H1 (cell line): ENCODE data around the gene PTPRG. TPM values are rescaled to one million over a fixed set of nuclear protein-coding genes. Genes with fewer than 3 reads are reported as not detected.

Experiments
- CTCF ChIA-PET: fragments of 300-600 bp; sonication (Branson Sonifier 250); formaldehyde crosslinking; loops from one replicate; lab custom pipeline; 2021; ENCODE audit not compliant: partially characterized antibody; lab: Charles Lee
- POLR2A ChIA-PET: fragments of 300-600 bp; sonication (Branson Sonifier 250); formaldehyde crosslinking; loops from one replicate; lab custom pipeline; 2021; ENCODE audit warnings: inconsistent platforms; ENCODE audit not compliant: partially characterized antibody; lab: Charles Lee
- DNase-seq, 2 experiments: peaks; one replicate each; pipeline versions ENCODE4 v3.0.0 to v3.0.0-alpha.2; 2010 to 2022; ENCODE audit warnings: low spot score in 2 of 2, low read depth in 1 of 2, mixed read lengths in 1 of 2
- FAIRE-seq: peaks from 2 replicates; lab custom pipeline; 2011; peaks lifted over from hg19 to GRCh38; lab: Jason Lieb, UNC
- H2AFZ ChIP-seq: 2 replicates; pipeline ENCODE4 v1.8.1; 2012; ENCODE audit warnings: low read length, inconsistent platforms
- H2AK5ac ChIP-seq: 2 replicates; pipeline ENCODE4 v1.6.1; 2013; ENCODE audit warnings: low read depth, low read length
- H2BK120ac ChIP-seq: replicated peaks from 2 replicates; pipeline ENCODE3; 2013; ENCODE audit warnings: low read depth, low read length, inconsistent platforms
- H2BK12ac ChIP-seq: 2 replicates; pipeline ENCODE4 v1.6.1; 2013; ENCODE audit warnings: low read depth, low read length
- H2BK15ac ChIP-seq: 2 replicates; pipeline ENCODE4 v1.6.1; 2013; ENCODE audit warnings: low read length
- H2BK20ac ChIP-seq: 2 replicates; pipeline ENCODE4 v1.6.1; 2013; ENCODE audit warnings: low read length
- H2BK5ac ChIP-seq: 2 replicates; pipeline ENCODE4 v1.6.1; 2013; ENCODE audit warnings: low read depth, low read length
- H3K14ac ChIP-seq: 2 replicates; pipeline ENCODE4 v1.6.1; 2013; ENCODE audit warnings: inconsistent platforms; ENCODE audit not compliant: insufficient read length
- H3K18ac ChIP-seq: 2 replicates; pipeline ENCODE4 v1.6.1; 2013; ENCODE audit warnings: low read length; ENCODE audit errors: extremely low read depth
- H3K23ac ChIP-seq: 2 replicates; pipeline ENCODE4 v1.6.1; 2013; ENCODE audit warnings: inconsistent platforms; ENCODE audit not compliant: insufficient read length
- H3K23me2 ChIP-seq: 2 replicates; pipeline ENCODE4 v1.6.1; 2013; ENCODE audit warnings: low read depth, low read length
- H3K27ac ChIP-seq: 2 replicates; pipeline ENCODE4 v1.6.1; 2011; ENCODE audit warnings: low read depth, low read length, inconsistent platforms
- H3K27me3 ChIP-seq, 4 experiments: replicated peaks in 1 of 4; 1 replicate in 1 of 4; 2 replicates in 3 of 4; pipeline versions ENCODE4 v1.6.1 to v1.8.1; 2011 to 2013; ENCODE audit warnings: low read length in 3 of 4, mild to moderate bottlenecking in 3 of 4, inconsistent platforms in 2 of 4, mixed read lengths in 2 of 4, moderate library complexity in 1 of 4; ENCODE audit not compliant: control insufficient read depth in 3 of 4, insufficient read depth in 3 of 4; ENCODE audit errors: extremely low read depth in 1 of 4
- H3K36me3 ChIP-seq, 4 experiments: 2 replicates each; pipeline versions ENCODE4 v1.6.1 to v1.8.1; 2011 to 2013; ENCODE audit warnings: mild to moderate bottlenecking in 4 of 4, low read length in 3 of 4, moderate library complexity in 2 of 4, control low read depth in 1 of 4, inconsistent platforms in 1 of 4; ENCODE audit not compliant: insufficient read depth in 4 of 4, control insufficient read depth in 2 of 4
- H3K4ac ChIP-seq: replicated peaks from 2 replicates; pipeline ENCODE3; 2013; ENCODE audit warnings: low read length, low read depth, mixed read lengths, inconsistent platforms; ENCODE audit not compliant: insufficient read length
- H3K4me1 ChIP-seq, 4 experiments: replicated peaks in 1 of 4; 1 replicate in 1 of 4; 2 replicates in 3 of 4; pipeline versions ENCODE4 v1.6.1 to v1.8.1; 2011 to 2013; ENCODE audit warnings: low read length in 3 of 4, inconsistent platforms in 2 of 4, mixed read lengths in 1 of 4; ENCODE audit not compliant: insufficient read depth in 4 of 4, control insufficient read depth in 3 of 4
- H3K4me2 ChIP-seq, 2 experiments: 2 replicates each; pipeline versions ENCODE4 v1.6.1 to v1.8.1; 2011 to 2013; ENCODE audit warnings: low read depth in 2 of 2, low read length in 2 of 2, control low read depth in 1 of 2, inconsistent platforms in 1 of 2, mild to moderate bottlenecking in 1 of 2; ENCODE audit not compliant: insufficient read depth in 1 of 2
- H3K4me3 ChIP-seq, 4 experiments: fragments of 200-600, 300-600 bp in 1 of 4; sonication (generic), shearing (Covaris generic), sonication (Bioruptor Twin) in 1 of 4; 2 replicates each; pipeline versions ENCODE4 v1.5.1 to v1.8.1; 2011 to 2016; ENCODE audit warnings: low read length in 4 of 4, low read depth in 3 of 4, control low read depth in 2 of 4, inconsistent platforms in 2 of 4, mild to moderate bottlenecking in 2 of 4, mixed read lengths in 1 of 4, moderate library complexity in 1 of 4; ENCODE audit not compliant: insufficient read depth in 2 of 4; ENCODE audit errors: extremely low read depth in 1 of 4
- H3K56ac ChIP-seq: replicated peaks from 2 replicates; pipeline ENCODE3; 2013; ENCODE audit warnings: low read depth, mild to moderate bottlenecking, mixed read lengths, low read length, inconsistent platforms; ENCODE audit not compliant: insufficient read length
- H3K79me1 ChIP-seq: 2 replicates; pipeline ENCODE4 v1.6.1; 2013; ENCODE audit warnings: low read depth, low read length, control low read depth
- H3K79me2 ChIP-seq, 2 experiments: 2 replicates each; pipeline versions ENCODE4 v1.6.1 to v1.8.1; 2012 to 2013; ENCODE audit warnings: low read length in 2 of 2, mild to moderate bottlenecking in 2 of 2, inconsistent platforms in 1 of 2; ENCODE audit not compliant: insufficient read depth in 2 of 2, control insufficient read depth in 1 of 2
- H3K9ac ChIP-seq, 4 experiments: replicated peaks in 1 of 4; 1 replicate in 1 of 4; 2 replicates in 3 of 4; pipeline versions ENCODE4 v1.6.1 to v1.8.1; 2011 to 2013; ENCODE audit warnings: low read depth in 3 of 4, low read length in 3 of 4, control low read depth in 2 of 4, mild to moderate bottlenecking in 2 of 4, moderate library complexity in 2 of 4, inconsistent platforms in 1 of 4; ENCODE audit errors: extremely low read depth in 1 of 4
- H3K9me3 ChIP-seq, 2 experiments: 2 replicates each; pipeline versions ENCODE4 v1.6.1 to v1.8.1; 2012 to 2013; ENCODE audit warnings: mild to moderate bottlenecking in 2 of 2, moderate library complexity in 2 of 2, control low read depth in 1 of 2, inconsistent platforms in 1 of 2, low read depth in 1 of 2, low read length in 1 of 2, mixed read lengths in 1 of 2; ENCODE audit not compliant: insufficient read depth in 2 of 2
- H4K20me1 ChIP-seq, 2 experiments: replicated peaks in 1 of 2; 2 replicates each; pipeline versions ENCODE3 to v1.8.1; 2011 to 2013; ENCODE audit warnings: inconsistent platforms in 2 of 2, low read length in 2 of 2, mild to moderate bottlenecking in 1 of 2; ENCODE audit not compliant: insufficient read depth in 2 of 2, control insufficient read depth in 1 of 2
- H4K5ac ChIP-seq: 2 replicates; pipeline ENCODE4 v1.6.1; 2013; ENCODE audit warnings: low read length, low read depth, mixed read lengths, inconsistent platforms; ENCODE audit not compliant: insufficient read length
- H4K8ac ChIP-seq: 2 replicates; pipeline ENCODE4 v1.8.0; 2013; ENCODE audit warnings: mild to moderate bottlenecking, moderate library complexity, low read length, inconsistent platforms; ENCODE audit not compliant: insufficient read depth; ENCODE audit errors: extremely low read depth
- H4K91ac ChIP-seq: replicated peaks from 2 replicates; pipeline ENCODE3; 2013; ENCODE audit warnings: low read length, mixed read lengths, inconsistent platforms; ENCODE audit not compliant: insufficient read length
- ASH2L ChIP-seq: fragments of 200-600, 300-600 bp; sonication (generic); IDR thresholded peaks from one replicate; pipeline ENCODE4 v1.7.1; 2017; ENCODE audit warnings: low read length
- BRCA1 ChIP-seq: IDR thresholded peaks from 2 replicates; pipeline ENCODE4 v1.6.1; 2012; ENCODE audit warnings: low read depth, low read length, improper control_type of control experiment
- CEBPB ChIP-seq: IDR thresholded peaks from 2 replicates; pipeline ENCODE4 v1.6.1; 2012; ENCODE audit warnings: low read depth, low read length
- CTBP2 ChIP-seq: IDR thresholded peaks from 2 replicates; pipeline ENCODE4 v1.7.0; 2011; ENCODE audit warnings: borderline replicate concordance, mild to moderate bottlenecking, moderate library complexity, mixed read lengths, low read length; ENCODE audit not compliant: insufficient read depth, insufficient read length
- HDAC2 ChIP-seq, 2 experiments: fragments of 300-600 bp in 1 of 2; sonication (generic) in 1 of 2; IDR thresholded peaks; 2 replicates each; pipeline ENCODE4 v1.6.1; 2011 to 2012; ENCODE audit warnings: low read depth in 2 of 2, low read length in 2 of 2, mild to moderate bottlenecking in 2 of 2, moderate library complexity in 2 of 2, borderline replicate concordance in 1 of 2, inconsistent platforms in 1 of 2
- SUZ12 ChIP-seq: fragments of 200-600 bp; sonication (generic); IDR thresholded peaks from 2 replicates; pipeline ENCODE4 v1.6.1; 2012; ENCODE audit warnings: mild to moderate bottlenecking, inconsistent platforms, low read length, moderate library complexity, mixed read lengths
- TBP ChIP-seq: IDR thresholded peaks from 2 replicates; pipeline ENCODE4 v1.6.1; 2011; ENCODE audit warnings: low read depth, low read length, improper control_type of control experiment
- TCF12 ChIP-seq: IDR thresholded peaks from 2 replicates; pipeline ENCODE4 v1.6.1; 2011; ENCODE audit warnings: low read depth, mild to moderate bottlenecking, low read length
- WGBS, 2 experiments: shearing (Covaris generic) in 1 of 2; methylation state at CpG; one replicate each; pipeline versions ENCODE4 v1.1.6 to v1.1.7; 2013 to 2015; ENCODE audit warnings: low lambda C conversion rate in 2 of 2, mixed read lengths in 2 of 2, inconsistent platforms in 1 of 2, low coverage in 1 of 2, missing lambda C conversion rate in 1 of 2; ENCODE audit not compliant: insufficient replicate concordance in 2 of 2, insufficient coverage in 1 of 2, insufficient read length in 1 of 2; ENCODE audit errors: extremely low coverage in 1 of 2, missing lambda C conversion rate in 1 of 2; 5-methylcytosine and 5-hydroxymethylcytosine counted together
- polyA plus RNA-seq, 7 experiments: library from polyadenylated mRNA; depleted of rRNA in 3 of 7; stranded (reverse) in 5 of 7; unstranded in 2 of 7; fragments of >200 nt in 5 of 7; fragments of 200-250 nt in 2 of 7; gene quantifications; 1 replicate in 5 of 7; 2 replicates in 1 of 7; 4 replicates in 1 of 7; pipeline versions ENCODE4 v1.2.1 to v1.2.3, GENCODE V29; 2011 to 2013; ENCODE audit warnings: missing spikeins in 2 of 7, mixed read lengths in 2 of 7
- total RNA-seq: library from RNA; stranded (reverse); fragmentation: NEBNext Ultra II Directional; extraction: Animal tissue kit (Norgen Biotek cat#: 25700); gene quantifications from 2 replicates; pipeline ENCODE4 v1.2.1, GENCODE V29; 2021
- TF ChIP-seq, protein P1 (sequence below): IDR thresholded peaks from 2 replicates; pipeline ENCODE4 v1.6.1; 2012; ENCODE audit warnings: inconsistent platforms

Gene PTPRG
- total and polyA plus RNA-seq, 2 of the 8 experiments (the other 6 are each of a cell fraction or from before 2014, with no cell fraction given), result 23.3 to 96.2 TPM

DNA sequence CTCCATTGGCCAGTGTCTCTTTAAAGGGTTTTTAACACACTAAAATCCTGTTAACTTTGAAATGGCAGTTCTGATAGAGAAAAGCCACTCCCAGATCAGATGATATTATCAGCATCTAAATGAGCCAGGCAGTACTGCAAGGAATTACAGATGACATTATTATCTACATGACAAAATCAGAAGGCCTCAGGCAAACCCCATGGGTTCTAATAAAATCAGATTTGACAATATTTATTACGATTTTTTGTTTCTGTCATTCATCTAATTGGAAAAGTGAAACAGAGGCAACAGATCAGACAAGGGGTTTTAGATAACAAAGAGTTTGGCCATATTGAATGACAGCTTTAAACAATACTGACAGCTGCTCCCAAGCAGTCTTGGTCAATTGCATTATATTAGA, 699.3 kb downstream of the PTPRG start:
- Histone ChIP-seq H3K9ac (no peak overlapping the region), H3K14ac (no peak overlapping the region), H4K20me1 (no peaks in the 10 kb centered on the region), H3K4ac (no peak overlapping the region), H3K9me3 (no peaks in the 10 kb centered on the region), H2BK120ac (no peak overlapping the region), H2AFZ (no peak overlapping the region), H2AK5ac (no peak overlapping the region), H4K91ac (no peak overlapping the region), H3K18ac (no peak overlapping the region), H2BK12ac (no peak overlapping the region), H3K56ac (no peak overlapping the region), H3K79me1 (no peaks in the 10 kb centered on the region), H3K27me3 (no peaks in the 10 kb centered on the region), H4K8ac (no peak overlapping the region), H3K27ac (no peak overlapping the region), H2BK5ac (no peak overlapping the region), H3K4me2 (no peak overlapping the region), H2BK20ac (no peak overlapping the region), H3K4me3 (no peak overlapping the region), H3K23ac (no peak overlapping the region), H2BK15ac (no peak overlapping the region), H3K79me2 (no peaks in the 10 kb centered on the region), H3K23me2 (no peaks in the 10 kb centered on the region), H3K4me1 (no peaks in the 10 kb centered on the region), H3K36me3 (peaks cover 4 to 12% (median 10%) of the 10 kb centered on the region in 4 experiments; a peak in 7 of 8 replicates), H4K5ac (no peak overlapping the region)
- TF ChIP-seq HDAC2 (IDR thresholded peaks at IDR 0.05; ENCODE audit: borderline replicate concordance in 1 of 2, low read depth in 2 of 2, low read length in 2 of 2), result no peak
- TF ChIP-seq BRCA1, result no peak
- no peak for TF ChIP-seq TBP
- TF ChIP-seq SUZ12, result no peak
- TF ChIP-seq, protein P1, sequence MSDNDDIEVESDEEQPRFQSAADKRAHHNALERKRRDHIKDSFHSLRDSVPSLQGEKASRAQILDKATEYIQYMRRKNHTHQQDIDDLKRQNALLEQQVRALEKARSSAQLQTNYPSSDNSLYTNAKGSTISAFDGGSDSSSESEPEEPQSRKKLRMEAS, result no peak
- no peak for TF ChIP-seq TCF12
- TF ChIP-seq CTBP2, result no peak
- no peak for TF ChIP-seq CEBPB
- TF ChIP-seq ASH2L, result no peak
- DNase-seq (no peak), FAIRE-seq (no peak)
- ChIA-PET POLR2A (interaction anchor here (0.6 kb wide), 1 partner anchor 11 kb away, joined by 3 read pairs; no protein-coding TSS in a partner anchor), CTCF (interaction anchor here (1.0 to 2.8 kb wide), 3 partner anchors 30 to 59 kb away, joined by 3 to 12 read pairs (median 3); no protein-coding TSS in a partner anchor)
- 89% methylated on average over 1 of the region's 1 CpG; no CpG with 5 or more reads in 1 of the 2 experiments for WGBS, 2 experiments
